NCI-H1105 treated with DMSO at 0.1 percent for 48 hours (cell line): ENCODE measurements around the gene GRHPR.
A peak's percentile ranks its signal among the peaks of the same experiment; 100 is the strongest.

Experiments used
- DNase-seq: peaks from one replicate; lab custom pipeline; 2025; lab: John Stamatoyannopoulos, UW

The GRHPR gene

GRCh38 chr9:37398464-37399025 lies 24.0 kb upstream of the GRHPR start:
- DNase-seq, result no peak

GRCh38 chr9:37399336-37399735 lies 23.2 kb upstream of the GRHPR start:
- DNase-seq, result no peak

DNA sequence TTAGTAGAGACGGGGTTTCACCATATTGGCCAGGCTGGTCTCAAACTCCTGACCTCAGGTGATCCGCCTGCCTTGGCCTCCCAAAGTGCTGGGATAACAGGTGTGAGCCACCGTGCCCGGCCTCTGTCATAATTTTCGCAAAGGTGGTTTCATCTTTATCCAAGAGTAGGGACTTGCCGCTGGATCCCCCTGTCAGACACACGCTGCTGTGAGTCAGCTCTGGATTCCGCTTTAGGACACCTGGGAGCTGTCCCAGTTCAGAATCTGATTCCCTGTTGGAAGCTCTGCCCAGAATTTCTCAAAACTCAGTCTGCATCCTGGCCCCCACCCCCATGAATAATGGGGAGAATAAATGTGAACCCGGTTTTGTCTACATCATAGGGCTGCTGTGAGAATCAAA lies 17.9 kb upstream of the GRHPR start:
- DNase-seq, result no peak

- no peak for DNase-seq
These were observed 17.1 kb upstream of the GRHPR start for GRCh38 chr9:37405350-37405749.

GRCh38 chr9:37405764-37406380 lies 16.6 kb upstream of the GRHPR start:
- no peak for DNase-seq

- DNase-seq, result no peak
These were observed 15.7 kb upstream of the GRHPR start for GRCh38 chr9:37406603-37407401.

DNA sequence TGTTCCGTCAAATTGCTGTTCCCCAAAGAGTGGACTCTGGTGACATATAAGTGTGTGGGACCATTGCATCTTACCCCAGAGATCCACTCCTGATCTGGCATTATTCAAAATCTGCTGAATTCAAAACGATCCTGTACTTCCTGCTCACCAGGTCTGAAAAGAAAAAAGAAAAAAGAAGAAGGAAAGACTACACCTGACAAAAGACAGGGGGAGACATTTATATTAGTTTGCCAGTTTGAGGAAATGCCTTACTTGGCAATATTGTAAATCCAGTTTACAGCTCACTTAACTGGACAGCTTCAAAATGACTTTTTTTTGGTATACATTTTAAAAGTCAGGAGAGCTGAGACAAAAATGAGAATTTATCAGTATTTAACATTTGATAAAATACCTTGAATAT lies 15.0 kb upstream of the GRHPR start:
- no peak for DNase-seq

- DNase-seq, result no peak
These were observed 13.4 kb upstream of the GRHPR start for GRCh38 chr9:37408933-37409710.

DNA sequence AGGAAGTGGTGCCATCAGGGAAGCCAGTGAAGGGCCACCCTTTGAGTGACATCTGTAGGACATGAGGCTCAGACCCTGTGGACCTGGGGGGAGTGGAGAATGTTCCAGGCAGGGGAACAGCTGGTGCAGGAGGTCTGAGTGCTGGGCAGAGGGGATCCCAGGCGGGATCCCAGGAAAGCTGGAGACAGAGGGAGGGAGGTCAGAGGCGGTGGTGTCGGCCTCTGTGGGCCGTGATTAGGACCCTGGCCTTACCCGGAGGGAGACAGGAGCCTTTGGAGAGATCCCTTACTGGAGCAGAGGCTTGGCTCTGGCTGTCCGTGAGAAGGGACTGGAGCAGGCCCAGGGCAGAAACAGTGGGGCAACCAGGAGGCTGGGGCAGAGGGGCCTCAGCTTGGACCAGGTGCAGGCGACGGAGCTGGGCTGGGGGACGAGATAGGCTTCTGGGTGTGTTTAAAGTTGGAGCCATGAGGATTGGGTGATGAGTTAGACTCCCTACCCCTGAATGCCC lies 12.1 kb upstream of the GRHPR start:
- no peak for DNase-seq

GRCh38 chr9:37410969-37411785 lies 11.3 kb upstream of the GRHPR start:
- no peak for DNase-seq

DNA sequence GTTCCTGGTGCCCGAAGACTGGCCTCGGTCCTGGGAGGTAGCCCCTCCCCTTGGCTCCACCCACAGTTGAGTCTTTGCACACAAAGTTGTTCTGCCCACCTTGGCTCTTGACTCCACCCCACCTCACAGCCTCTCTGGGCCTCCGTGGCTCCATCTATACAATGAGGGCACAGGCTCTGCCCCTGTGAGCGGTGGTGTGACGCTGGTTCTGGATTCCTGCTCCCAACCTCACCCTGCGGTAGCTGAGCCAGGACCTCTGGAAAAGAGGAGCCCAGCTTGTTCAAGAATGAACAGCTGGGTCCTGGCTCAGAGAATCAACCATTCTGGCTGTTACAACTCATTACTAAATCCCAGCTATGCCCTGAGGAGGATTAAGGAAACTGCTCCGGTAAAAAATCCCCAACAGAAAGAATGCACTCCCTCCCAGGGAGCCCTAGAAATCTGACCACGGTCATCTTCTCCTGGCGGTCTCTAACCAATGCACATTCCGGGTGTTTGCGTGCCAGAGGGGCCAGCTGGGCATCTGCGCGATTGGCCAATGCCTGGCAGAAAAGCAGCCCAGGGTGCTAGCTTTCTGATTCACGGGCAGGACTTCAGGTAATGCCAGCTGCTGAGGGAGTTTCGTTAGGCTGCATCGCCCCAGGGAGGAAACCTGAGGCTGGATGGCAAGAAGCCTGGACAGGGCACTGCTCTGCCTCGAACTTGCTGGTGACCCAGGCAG lies 9.9 kb upstream of the GRHPR start:
- DNase-seq, result no peak

- DNase-seq, result no peak
These were observed 9.2 kb upstream of the GRHPR start for GRCh38 chr9:37413311-37413710.

DNA sequence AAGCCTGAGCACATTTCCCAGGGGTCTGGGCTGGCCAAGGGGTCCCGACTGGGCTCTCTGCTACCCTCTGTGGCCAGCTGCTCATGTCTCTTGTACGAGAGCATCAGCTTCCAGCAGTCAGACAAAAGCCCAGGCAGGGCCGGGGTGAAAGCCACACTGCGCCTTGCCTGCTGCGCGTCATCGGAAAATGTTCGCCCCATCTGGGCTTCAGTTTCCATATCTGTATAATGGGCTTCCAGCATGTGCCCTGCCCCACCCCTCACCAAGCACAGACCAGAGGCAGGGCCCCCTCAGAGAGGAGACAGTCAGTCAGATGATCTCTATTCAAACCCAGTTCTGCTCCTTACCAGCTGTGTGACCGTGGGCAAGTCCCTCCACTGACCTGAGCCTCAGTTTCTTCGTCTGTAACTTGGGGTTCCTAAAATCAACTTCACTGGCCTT lies 8.0 kb upstream of the GRHPR start:
- DNase-seq, result no peak

DNA sequence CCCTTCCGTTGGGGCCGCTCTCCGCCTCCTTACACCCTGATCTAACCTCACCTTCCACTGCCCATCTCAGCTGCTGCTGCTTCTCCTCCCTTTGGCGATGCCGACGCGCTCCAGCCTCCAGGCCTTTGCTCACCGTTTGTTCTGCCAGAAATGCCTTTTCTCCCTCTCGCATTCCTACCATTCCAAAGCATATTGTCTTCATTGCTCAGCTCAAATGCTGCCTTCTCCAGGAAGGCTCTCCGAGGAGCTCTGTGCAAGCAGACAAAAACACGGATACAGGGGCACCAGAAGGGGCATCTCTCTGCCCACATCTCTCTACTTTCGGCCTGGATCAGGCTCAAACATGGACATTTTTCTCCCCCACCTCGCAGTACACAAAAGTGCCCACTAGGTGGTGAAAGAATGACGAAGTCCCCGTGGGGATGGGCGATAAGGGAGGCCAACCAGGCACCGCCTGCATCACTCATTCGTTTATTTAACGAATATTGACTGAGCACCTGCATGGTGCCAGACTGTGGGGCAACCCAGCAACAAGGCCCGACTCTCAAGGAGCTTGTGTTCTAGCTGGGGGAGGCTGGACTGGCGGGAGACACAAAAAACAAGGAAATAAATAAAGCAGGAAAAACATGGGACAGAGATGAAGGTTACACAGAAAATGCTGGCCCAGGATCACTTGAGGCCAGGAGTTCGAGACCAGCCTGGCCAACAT lies 7.3 kb upstream of the GRHPR start:
- DNase-seq, result peak; percentile 54

DNA sequence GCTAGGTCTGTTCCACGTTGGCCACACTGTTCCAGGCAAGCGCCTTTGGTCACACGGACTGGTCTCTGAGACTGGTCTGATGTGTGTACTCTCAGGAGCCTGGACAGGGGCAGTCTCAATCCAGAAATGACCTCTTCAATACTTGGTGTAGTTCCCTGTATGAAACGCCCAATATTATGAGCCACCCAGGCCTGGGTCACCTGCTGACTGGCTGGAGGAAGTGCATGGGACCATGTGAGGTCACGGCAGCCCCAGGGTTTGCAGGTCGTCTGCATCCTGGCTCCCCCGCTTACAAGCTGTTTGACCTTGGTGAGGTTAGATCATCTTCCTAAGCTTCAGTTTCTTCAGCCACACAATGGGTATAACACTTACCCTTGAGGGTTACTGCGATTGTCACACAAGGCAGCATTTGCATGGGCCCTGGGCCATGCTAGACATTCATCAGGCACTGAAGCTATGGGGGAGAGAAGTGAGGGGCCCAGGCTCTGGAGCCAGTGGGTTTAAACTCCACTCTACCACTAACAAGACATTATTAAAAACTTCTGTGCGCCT lies 5.2 kb upstream of the GRHPR start:
- no peak for DNase-seq

DNA sequence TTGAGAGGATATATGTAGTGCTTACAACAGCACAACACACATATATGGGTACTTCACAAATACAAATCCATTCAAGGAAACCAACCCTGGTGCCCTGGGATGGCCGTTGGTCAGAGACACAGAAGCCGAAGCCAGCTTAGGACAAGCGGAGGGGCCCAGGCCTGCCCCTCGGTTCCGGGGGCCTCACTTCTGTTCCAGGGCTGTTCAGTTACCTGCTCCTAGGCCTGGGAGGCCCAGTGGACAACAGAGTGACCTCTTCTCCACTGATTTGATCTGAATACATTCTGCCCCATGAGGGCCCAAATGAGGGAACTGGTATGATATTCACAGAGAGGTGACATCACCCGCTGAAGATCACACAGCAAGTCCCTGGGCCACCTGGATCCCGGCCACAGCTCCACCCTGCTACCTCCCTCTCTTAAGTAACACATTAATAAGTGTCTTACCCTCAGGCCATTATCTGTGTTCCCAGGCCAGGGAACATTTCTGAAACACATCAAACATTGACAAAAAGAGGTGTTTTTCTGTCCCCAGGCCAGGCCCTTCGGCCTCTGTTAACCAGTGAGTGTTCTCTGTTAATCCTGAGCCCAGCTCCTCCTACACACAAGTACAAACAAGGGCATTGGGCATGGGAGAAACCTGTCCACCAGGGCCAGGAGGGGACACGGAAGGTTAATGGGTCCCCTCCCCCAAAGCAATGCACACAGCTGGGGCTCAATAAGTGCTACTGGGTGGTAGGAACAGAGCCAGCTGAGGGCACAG lies 4.5 kb upstream of the GRHPR start:
- DNase-seq, result no peak

GRCh38 chr9:37419204-37419603 lies 3.3 kb upstream of the GRHPR start:
- DNase-seq, result no peak

GRCh38 chr9:37420271-37421215 lies 2.0 kb upstream of the GRHPR start:
- no peak for DNase-seq
